Naive thymus-derived CD4-positive, alpha-beta T cell (primary cell): ENCODE data around the gene ZNF414. TPM values are rescaled to one million over a fixed set of nuclear protein-coding genes. Genes with fewer than 3 reads are reported as not detected.

Source experiments
- ATAC-seq: fragments of 150-1000 bp; cut with Tn5 transposase; 2 replicates; pipeline ENCODE4 v1.10.0; 2021; ENCODE audit warnings: mild to moderate bottlenecking, moderate library complexity
- CTCF ChIA-PET: fragments of 350-600 bp; sonication (Branson Sonifier 250); formaldehyde crosslinking; loops from one replicate; lab custom pipeline; 2021; ENCODE audit warnings: antibody characterized with exemption; lab: Charles Lee
- POLR2A ChIA-PET: fragments of 350-600 bp; sonication (Branson Sonifier 250); formaldehyde crosslinking; loops from one replicate; lab custom pipeline; 2021; ENCODE audit warnings: antibody characterized with exemption, inconsistent platforms; lab: Charles Lee
- DNase-seq, 9 donors: peaks; one replicate each; pipeline versions ENCODE4 v3.0.0 to v3.0.0-alpha.2; 2020 to 2022; ENCODE audit warnings: mixed read lengths in 1 of 9
- H3K27ac ChIP-seq: one replicate; pipeline ENCODE4 v1.7.0; 2013; ENCODE audit warnings: mild to moderate bottlenecking, low read depth, low read length, moderate library complexity
- H3K27me3 ChIP-seq, 2 donors: one replicate each; pipeline ENCODE4 v1.7.0; 2013; ENCODE audit warnings: low read length in 2 of 2, mild to moderate bottlenecking in 2 of 2, moderate library complexity in 2 of 2; ENCODE audit not compliant: control insufficient read depth in 2 of 2, insufficient read depth in 2 of 2
- H3K36me3 ChIP-seq, 3 experiments: 1 replicate in 2 of 3; 2 replicates in 1 of 3; pipeline ENCODE4 v1.7.0; 2013; ENCODE audit warnings: low read length in 3 of 3, mild to moderate bottlenecking in 3 of 3, moderate library complexity in 1 of 3; ENCODE audit not compliant: insufficient read depth in 3 of 3, control insufficient read depth in 2 of 3
- H3K4me1 ChIP-seq, 2 donors: one replicate each; pipeline ENCODE4 v1.7.0; 2013; ENCODE audit warnings: low read length in 2 of 2, mild to moderate bottlenecking in 2 of 2, moderate library complexity in 1 of 2; ENCODE audit not compliant: control insufficient read depth in 2 of 2, insufficient read depth in 2 of 2
- H3K4me3 ChIP-seq: 2 replicates; pipeline ENCODE4 v1.7.0; 2013; ENCODE audit warnings: mild to moderate bottlenecking, low read length
- H3K9me3 ChIP-seq, 3 experiments: 1 replicate in 2 of 3; 2 replicates in 1 of 3; pipeline ENCODE4 v1.7.0; 2013; ENCODE audit warnings: low read length in 3 of 3; ENCODE audit not compliant: control insufficient read depth in 2 of 3
- H3K27ac Mint-ChIP-seq, 9 donors: one replicate each; pipeline ENCODE4 v1.8.0; 2020 to 2022; ENCODE audit warnings: mixed read lengths in 9 of 9, mild to moderate bottlenecking in 8 of 9, moderate library complexity in 5 of 9, inconsistent platforms in 2 of 9
- H3K27me3 Mint-ChIP-seq, 5 donors: one replicate each; pipeline ENCODE4 v1.8.0; 2021 to 2022; ENCODE audit warnings: mixed read lengths in 5 of 5, mild to moderate bottlenecking in 1 of 5
- H3K36me3 Mint-ChIP-seq, 5 donors: one replicate each; pipeline ENCODE4 v1.8.0; 2020 to 2022; ENCODE audit warnings: mixed read lengths in 5 of 5, mild to moderate bottlenecking in 3 of 5, inconsistent platforms in 1 of 5
- H3K4me1 Mint-ChIP-seq, 7 donors: one replicate each; pipeline ENCODE4 v1.8.0; 2020 to 2022; ENCODE audit warnings: mixed read lengths in 7 of 7, mild to moderate bottlenecking in 3 of 7, inconsistent platforms in 1 of 7
- H3K4me3 Mint-ChIP-seq, 10 donors: one replicate each; pipeline ENCODE4 v1.8.0; 2020 to 2022; ENCODE audit warnings: mild to moderate bottlenecking in 10 of 10, mixed read lengths in 10 of 10, moderate library complexity in 6 of 10, inconsistent platforms in 2 of 10
- H3K9me3 Mint-ChIP-seq, 11 donors: one replicate each; pipeline ENCODE4 v1.8.0; 2020 to 2022; ENCODE audit warnings: mixed read lengths in 11 of 11, mild to moderate bottlenecking in 4 of 11, inconsistent platforms in 1 of 11, moderate library complexity in 1 of 11
- intact Hi-C, 2 donors: fragments of 100-400 bp; cut with micrococcal nuclease; formaldehyde crosslinking; loops; one replicate each; pipeline ENCODE4 v1.15.1; 2023
- polyA plus RNA-seq, 2 donors: library from polyadenylated mRNA; unstranded; fragments of 300-500 nt; fragmentation: Illumina TruSeq; gene quantifications; one replicate each; pipeline ENCODE4 v1.2.3, GENCODE V29; 2021
- total RNA-seq, 6 experiments: library from RNA in 5 of 6; stranded (reverse) in 5 of 6; gene quantifications; 1 replicate in 5 of 6; 2 replicates in 1 of 6; pipeline ENCODE4 v1.2.3 and lab custom pipeline; 2021 to 2026

ZNF414 gene
- total and polyA plus RNA-seq, 7 experiments from 2014 or later: 20.2 to 69.2 (median 51.1) TPM

- intact Hi-C loops: no loop called here
- Mint-ChIP-seq H3K27ac (peak overlapping the region in 2 of 9 donors; percentile 23 to 72), H3K9me3 (no peaks in the 10 kb centered on the region), H3K36me3 (peaks cover 0 to 3% (median 0%) of the 10 kb centered on the region in 5 donors), H3K4me1 (peaks cover 17 to 36% (median 28%) of the 10 kb centered on the region in 7 donors), H3K4me3 (peak overlapping the region in 1 of 10 donors; percentile 30), H3K27me3 (no peaks in the 10 kb centered on the region)
- no peaks in the 10 kb centered on the region for H3K36me3 ChIP-seq
- H3K27me3 ChIP-seq: no peaks in the 10 kb centered on the region
- no peaks in the 10 kb centered on the region for H3K9me3 ChIP-seq
- no peak overlapping the region for H3K27ac ChIP-seq
- no peak for DNase-seq
- POLR2A ChIA-PET: interaction anchor here (2.0 to 6.8 kb wide), 2 partner anchors 12 to 16 kb away, joined by 8 to 74 read pairs; partner anchors contain the start of gene ZNF414
- CTCF ChIA-PET: interaction anchor here (1.8 to 5.4 kb wide), 2 partner anchors 15 to 75 kb away, joined by 4 to 70 read pairs; partner anchors contain the start of gene MYO1F
- no peak for ATAC-seq
- peaks cover 5 to 15% of the 10 kb centered on the region in 2 donors for H3K4me1 ChIP-seq
- no peak overlapping the region for H3K4me3 ChIP-seq
Observed at GRCh38 chr19:8503510-8503909, 10.5 kb downstream of the ZNF414 start.

- no peak overlapping the region for H3K4me3 ChIP-seq
- ChIA-PET POLR2A (interaction anchor here (6.8 kb wide), 1 partner anchor 14 kb away, joined by 74 read pairs; the partner anchor contains the start of gene ZNF414), CTCF (no interaction called here)
- H3K36me3 ChIP-seq: no peaks in the 10 kb centered on the region
- intact Hi-C loops: no loop called here
- H3K27ac Mint-ChIP-seq: no peak overlapping the region
- no peaks in the 10 kb centered on the region for H3K36me3 Mint-ChIP-seq
- DNase-seq: no peak
- no peaks in the 10 kb centered on the region for H3K9me3 Mint-ChIP-seq
- peaks cover 5 to 15% of the 10 kb centered on the region in 2 donors for H3K4me1 ChIP-seq
- H3K4me3 Mint-ChIP-seq: peak overlapping the region in 1 of 10 donors; percentile 11
- no peak overlapping the region for H3K27ac ChIP-seq
- peak; percentile 25 for ATAC-seq
- no peaks in the 10 kb centered on the region for H3K27me3 Mint-ChIP-seq
- peaks cover 17 to 36% (median 25%) of the 10 kb centered on the region in 7 donors for H3K4me1 Mint-ChIP-seq
- no peaks in the 10 kb centered on the region for H3K27me3 ChIP-seq
- no peaks in the 10 kb centered on the region for H3K9me3 ChIP-seq
Observed at GRCh38 chr19:8501981-8502380, 12.0 kb downstream of the ZNF414 start.

- Mint-ChIP-seq H3K27ac (no peak overlapping the region), H3K4me3 (peak overlapping the region in 2 of 10 donors; percentile 11 to 23)
- H3K4me1 ChIP-seq: peaks cover 5 to 15% of the 10 kb centered on the region in 2 donors
Observed at GRCh38 chr19:8501516-8501915, 12.5 kb downstream of the ZNF414 start.

GRCh38 chr19:8500158-8500557, 13.8 kb downstream of the ZNF414 start:
- peak overlapping the region in 6 of 9 donors; percentile 23 to 71 (median 53) for H3K27ac Mint-ChIP-seq
- CTCF ChIA-PET: no interaction called here
- Histone ChIP-seq H3K27me3 (no peaks in the 10 kb centered on the region), H3K27ac (no peak overlapping the region), H3K4me1 (peaks cover 0 to 10% of the 10 kb centered on the region in 2 donors), H3K4me3 (no peak overlapping the region), H3K9me3 (no peaks in the 10 kb centered on the region), H3K36me3 (no peaks in the 10 kb centered on the region)
- DNase-seq (no peak), ATAC-seq (peak; percentile 26)
- intact Hi-C loops: no loop called here
- H3K4me1 Mint-ChIP-seq: peaks cover 17 to 37% (median 23%) of the 10 kb centered on the region in 7 donors
- POLR2A ChIA-PET: interaction anchor here (0.6 to 1.4 kb wide), 5 partner anchors 12 to 89 kb away, joined by 3 to 7 read pairs (median 3); partner anchors contain the start of gene ZNF414
- peak overlapping the region in 3 of 10 donors; percentile 26 to 65 (median 50) for H3K4me3 Mint-ChIP-seq
- H3K27me3 Mint-ChIP-seq: no peaks in the 10 kb centered on the region
- H3K9me3 Mint-ChIP-seq: no peaks in the 10 kb centered on the region
- H3K36me3 Mint-ChIP-seq: no peaks in the 10 kb centered on the region

More at GRCh38 chr19:8501516-8501915, 12.5 kb downstream of the ZNF414 start:
- Histone ChIP-seq H3K4me3 (no peak overlapping the region), H3K36me3 (no peaks in the 10 kb centered on the region), H3K27me3 (no peaks in the 10 kb centered on the region), H3K9me3 (no peaks in the 10 kb centered on the region), H3K27ac (no peak overlapping the region)
- ATAC-seq: no peak
- Mint-ChIP-seq H3K27me3 (no peaks in the 10 kb centered on the region), H3K9me3 (no peaks in the 10 kb centered on the region), H3K4me1 (peaks cover 16 to 35% (median 24%) of the 10 kb centered on the region in 7 donors), H3K36me3 (no peaks in the 10 kb centered on the region)
- ChIA-PET CTCF (no interaction called here), POLR2A (interaction anchor here (6.8 kb wide), 1 partner anchor 14 kb away, joined by 74 read pairs; the partner anchor contains the start of gene ZNF414)
- DNase-seq: no peak
- intact Hi-C loops: no loop called here

- H3K4me1 Mint-ChIP-seq: peaks cover 17 to 39% (median 23%) of the 10 kb centered on the region in 7 donors
- no peak overlapping the region for H3K27ac Mint-ChIP-seq
- H3K9me3 Mint-ChIP-seq: no peaks in the 10 kb centered on the region
- ChIA-PET CTCF (interaction anchor here (0.8 kb wide), 1 partner anchor 79 kb away, joined by 3 read pairs; no protein-coding TSS in a partner anchor), POLR2A (interaction anchor here (1.1 to 1.4 kb wide), 2 partner anchors 12 to 15 kb away, joined by 3 to 5 read pairs; partner anchors contain the start of gene ZNF414)
- Histone ChIP-seq H3K4me3 (no peak overlapping the region), H3K27ac (no peak overlapping the region), H3K4me1 (peaks cover 0 to 12% of the 10 kb centered on the region in 2 donors), H3K36me3 (no peaks in the 10 kb centered on the region), H3K27me3 (no peaks in the 10 kb centered on the region), H3K9me3 (no peaks in the 10 kb centered on the region)
- no peaks in the 10 kb centered on the region for H3K27me3 Mint-ChIP-seq
- intact Hi-C loops: no loop called here
- no peak overlapping the region for H3K4me3 Mint-ChIP-seq
- DNase-seq: no peak
- no peak for ATAC-seq
- no peaks in the 10 kb centered on the region for H3K36me3 Mint-ChIP-seq
Observed at GRCh38 chr19:8499048-8499833, 14.7 kb downstream of the ZNF414 start.

GRCh38 chr19:8498295-8498694, 15.7 kb downstream of the ZNF414 start:
- Histone ChIP-seq H3K27me3 (no peaks in the 10 kb centered on the region), H3K4me1 (peaks cover 0 to 17% of the 10 kb centered on the region in 2 donors), H3K27ac (no peak overlapping the region), H3K36me3 (no peaks in the 10 kb centered on the region), H3K4me3 (no peak overlapping the region), H3K9me3 (no peaks in the 10 kb centered on the region)
- ATAC-seq (no peak), DNase-seq (no peak)
- H3K27me3 Mint-ChIP-seq: no peaks in the 10 kb centered on the region
- H3K4me1 Mint-ChIP-seq: peaks cover 17 to 40% (median 29%) of the 10 kb centered on the region in 7 donors
- CTCF ChIA-PET: interaction anchor here (0.6 to 1.3 kb wide), 3 partner anchors 11 to 80 kb away, joined by 3 read pairs; no protein-coding TSS in a partner anchor
- no peak overlapping the region for H3K4me3 Mint-ChIP-seq
- H3K9me3 Mint-ChIP-seq: no peaks in the 10 kb centered on the region
- no peaks in the 10 kb centered on the region for H3K36me3 Mint-ChIP-seq
- intact Hi-C loops: no loop called here
- no peak overlapping the region for H3K27ac Mint-ChIP-seq
- POLR2A ChIA-PET: no interaction called here
